OCI-LY1 (cell line): Measurements from ENCODE around the gene DMRTB1.

ENCODE experiments used
- H2AFZ ChIP-seq: fragments of 200-600 bp; sonication (generic), shearing (Covaris generic); 2 replicates; pipeline ENCODE4 v1.6.0; 2014; ENCODE audit warnings: antibody characterized with exemption, mild to moderate bottlenecking, low read length
- H3F3A ChIP-seq: fragments of 200-600 bp; sonication (generic), shearing (Covaris generic); 2 replicates; pipeline ENCODE4 v1.6.0; 2014; ENCODE audit warnings: mild to moderate bottlenecking, antibody characterized with exemption, low read length, moderate library complexity; ENCODE audit not compliant: insufficient read depth
- H3K27ac ChIP-seq: fragments of 200-600 bp; sonication (generic); 2 replicates; pipeline ENCODE4 v1.5.1; 2014; ENCODE audit warnings: low read length, mixed run types, mild to moderate bottlenecking, low read depth; ENCODE audit not compliant: poor library complexity, severe bottlenecking
- H3K27me3 ChIP-seq: fragments of 200-600 bp; sonication (generic); 2 replicates; pipeline ENCODE4 v1.6.0; 2014; ENCODE audit warnings: antibody characterized with exemption, mild to moderate bottlenecking, low read length, moderate library complexity; ENCODE audit not compliant: insufficient read depth
- H3K36me3 ChIP-seq: fragments of 200-600 bp; sonication (generic); 2 replicates; pipeline ENCODE4 v1.6.1; 2014; ENCODE audit warnings: mild to moderate bottlenecking, antibody characterized with exemption, low read length, moderate library complexity, mixed read lengths; ENCODE audit not compliant: insufficient read depth
- H3K4me1 ChIP-seq: fragments of 200-600 bp; sonication (generic); 2 replicates; pipeline ENCODE4 v1.5.1; 2014; ENCODE audit warnings: mild to moderate bottlenecking, low read length, moderate library complexity; ENCODE audit not compliant: insufficient read depth, severe bottlenecking
- H3K4me2 ChIP-seq: fragments of 200-600 bp; sonication (generic), shearing (Covaris generic); 2 replicates; pipeline ENCODE4 v1.6.1; 2014; ENCODE audit warnings: low read length
- H3K4me3 ChIP-seq: fragments of 200-600 bp; sonication (generic); 2 replicates; pipeline ENCODE4 v1.5.1; 2014; ENCODE audit warnings: low read length, low read depth, mild to moderate bottlenecking, mixed read lengths; ENCODE audit not compliant: poor library complexity, severe bottlenecking
- H3K79me2 ChIP-seq: fragments of 200-600 bp; shearing (Covaris generic); 2 replicates; pipeline ENCODE4 v1.6.1; 2016; ENCODE audit warnings: mixed run types, low read length, mixed read lengths; ENCODE audit not compliant: insufficient read depth
- H3K9ac ChIP-seq: fragments of 200-600 bp; sonication (generic), shearing (Covaris generic); 2 replicates; pipeline ENCODE4 v1.6.1; 2014; ENCODE audit warnings: mild to moderate bottlenecking, low read length, mixed read lengths
- H3K9me2 ChIP-seq: fragments of 200-600 bp; sonication (generic), shearing (Covaris generic); 2 replicates; pipeline ENCODE4 v1.6.1; 2014; ENCODE audit warnings: low read depth, mild to moderate bottlenecking, low read length, mixed read lengths
- H3K9me3 ChIP-seq: fragments of 200-600 bp; shearing (Covaris generic); 2 replicates; pipeline ENCODE4 v1.6.1; 2014; ENCODE audit warnings: low read length, mixed read lengths
- H4K20me1 ChIP-seq: fragments of 200-600 bp; sonication (generic), shearing (Covaris generic); 2 replicates; pipeline ENCODE4 v1.6.0; 2016; ENCODE audit warnings: mild to moderate bottlenecking, low read length; ENCODE audit not compliant: insufficient read depth
- CTCF ChIP-seq: fragments of 200-600 bp; sonication (generic), shearing (Covaris generic); IDR thresholded peaks from 2 replicates; pipeline ENCODE4 v1.5.1; 2017; ENCODE audit warnings: mild to moderate bottlenecking, antibody characterized with exemption, low read length, moderate library complexity, mixed read lengths
- EZH2 ChIP-seq: fragments of 200-600 bp; sonication (generic), shearing (Covaris generic); IDR thresholded peaks from 2 replicates; pipeline ENCODE4 v1.8.0; 2017; ENCODE audit warnings: borderline replicate concordance, mixed run types, mild to moderate bottlenecking, antibody characterized with exemption, low read length, moderate library complexity, mixed read lengths

DMRTB1 gene

GRCh38 chr1:53502641-53503432, 43.6 kb downstream of the DMRTB1 start:
- no peaks in the 10 kb centered on the region for H3F3A ChIP-seq
- no peaks in the 10 kb centered on the region for H3K79me2 ChIP-seq
- H3K36me3 ChIP-seq: no peaks in the 10 kb centered on the region
- H3K27ac ChIP-seq: no peak overlapping the region
- H2AFZ ChIP-seq: no peak overlapping the region
- H4K20me1 ChIP-seq: no peaks in the 10 kb centered on the region
- H3K27me3 ChIP-seq: peaks cover 4% of the 10 kb centered on the region; the same call in 1 of the 2 replicates
- no peak overlapping the region for H3K4me3 ChIP-seq
- no peaks in the 10 kb centered on the region for H3K4me1 ChIP-seq
- H3K9me3 ChIP-seq: no peaks in the 10 kb centered on the region
- H3K4me2 ChIP-seq: no peak overlapping the region
- H3K9ac ChIP-seq: no peak overlapping the region
- TF ChIP-seq EZH2 (no peak), CTCF (no peak)
- no peaks in the 10 kb centered on the region for H3K9me2 ChIP-seq

GRCh38 chr1:53503433-53504217, 44.4 kb downstream of the DMRTB1 start:
- H3K9ac ChIP-seq: no peak overlapping the region
- H3K4me1 ChIP-seq: no peaks in the 10 kb centered on the region
- H3K9me2 ChIP-seq: no peaks in the 10 kb centered on the region
- H3K27me3 ChIP-seq: peaks cover 4% of the 10 kb centered on the region; the same call in 1 of the 2 replicates
- H4K20me1 ChIP-seq: no peaks in the 10 kb centered on the region
- H3F3A ChIP-seq: no peaks in the 10 kb centered on the region
- no peak overlapping the region for H3K4me3 ChIP-seq
- H3K36me3 ChIP-seq: no peaks in the 10 kb centered on the region
- no peak overlapping the region for H3K27ac ChIP-seq
- TF ChIP-seq CTCF: no peak
- TF ChIP-seq EZH2: no peak
- no peak overlapping the region for H3K4me2 ChIP-seq
- no peaks in the 10 kb centered on the region for H3K79me2 ChIP-seq
- no peaks in the 10 kb centered on the region for H3K9me3 ChIP-seq
- H2AFZ ChIP-seq: no peak overlapping the region

- Histone ChIP-seq H3K9me2 (no peaks in the 10 kb centered on the region), H3K4me1 (no peaks in the 10 kb centered on the region), H2AFZ (no peak overlapping the region), H3K79me2 (no peaks in the 10 kb centered on the region), H3F3A (no peaks in the 10 kb centered on the region), H3K27me3 (peaks cover 4% of the 10 kb centered on the region; the same call in 1 of the 2 replicates), H3K4me2 (no peak overlapping the region), H3K36me3 (no peaks in the 10 kb centered on the region), H3K4me3 (no peak overlapping the region), H4K20me1 (no peaks in the 10 kb centered on the region), H3K9me3 (no peaks in the 10 kb centered on the region), H3K9ac (no peak overlapping the region), H3K27ac (no peak overlapping the region)
- no peak for TF ChIP-seq CTCF
- TF ChIP-seq EZH2: no peak
These were observed 45.7 kb downstream of the DMRTB1 start for GRCh38 chr1:53504901-53505300.
